SK-N-SH (cell line): ENCODE data around the gene ITGA2B. TPM values are rescaled to one million over a fixed set of nuclear protein-coding genes. Genes with fewer than 3 reads are reported as not detected.

Experiments used
- CTCF ChIA-PET: fragments of 300-600, 350-600 bp; formaldehyde crosslinking; extraction: SDS; loops from one replicate; lab custom pipeline; 2021; lab: Yijun Ruan, JAX
- POLR2A ChIA-PET: fragments of 350-600 bp; sonication (Branson Sonifier 250); formaldehyde crosslinking; extraction: SDS; loops from one replicate; lab custom pipeline; 2020; ENCODE audit warnings: antibody characterized with exemption, inconsistent platforms; lab: Yijun Ruan, JAX
- DNase-seq: peaks from one replicate; pipeline ENCODE4 v3.0.0; 2012
- H2AFZ ChIP-seq: fragments of 200-600 bp; sonication (generic); 2 replicates; pipeline ENCODE4 v1.8.1; 2016; ENCODE audit warnings: antibody characterized with exemption, mild to moderate bottlenecking, low read depth
- H3F3A ChIP-seq: fragments of 200-600 bp; sonication (generic); replicated peaks from 2 replicates; pipeline ENCODE3; 2016; ENCODE audit warnings: antibody characterized with exemption, mild to moderate bottlenecking; ENCODE audit not compliant: insufficient read depth
- H3K27ac ChIP-seq, 2 experiments: fragments of 200-500 bp in 1 of 2; fragments of 200-600 bp in 1 of 2; sonication (Bioruptor generic) in 1 of 2; sonication (generic), shearing (Covaris generic) in 1 of 2; 2 replicates each; pipeline versions ENCODE4 v1.5.1 to v1.6.1; 2014 to 2016; ENCODE audit warnings: low read depth in 2 of 2, inconsistent platforms in 1 of 2, low read length in 1 of 2, mild to moderate bottlenecking in 1 of 2, mixed read lengths in 1 of 2
- H3K27me3 ChIP-seq: fragments of 200-600 bp; sonication (generic), shearing (Covaris generic); 2 replicates; pipeline ENCODE4 v1.6.1; 2016; ENCODE audit warnings: mixed run types; ENCODE audit not compliant: insufficient read depth
- H3K36me3 ChIP-seq, 2 experiments: fragments of 200-500 bp in 1 of 2; fragments of 200-600 bp in 1 of 2; sonication (Bioruptor generic) in 1 of 2; sonication (generic) in 1 of 2; replicated peaks in 1 of 2; 2 replicates each; pipeline versions ENCODE3 to v1.5.1; 2014 to 2016; ENCODE audit warnings: low read length in 1 of 2, mild to moderate bottlenecking in 1 of 2; ENCODE audit not compliant: insufficient read depth in 2 of 2, control insufficient read depth in 1 of 2
- H3K4me1 ChIP-seq, 2 experiments: fragments of 200-500 bp in 1 of 2; fragments of 200-600 bp in 1 of 2; sonication (Bioruptor generic) in 1 of 2; sonication (generic), shearing (Covaris generic) in 1 of 2; 2 replicates each; pipeline versions ENCODE4 v1.5.1 to v1.6.1; 2014 to 2016; ENCODE audit warnings: low read depth in 1 of 2, low read length in 1 of 2, mixed run types in 1 of 2; ENCODE audit not compliant: insufficient read depth in 2 of 2, control insufficient read depth in 1 of 2
- H3K4me2 ChIP-seq: fragments of 200-600 bp; sonication (generic), shearing (Covaris generic); 2 replicates; pipeline ENCODE4 v1.6.1; 2017; ENCODE audit warnings: mixed run types
- H3K4me3 ChIP-seq, 2 experiments: fragments of 200-500 bp in 1 of 2; fragments of 200-600 bp in 1 of 2; sonication (Bioruptor generic) in 1 of 2; sonication (generic), shearing (Covaris generic) in 1 of 2; 2 replicates each; pipeline versions ENCODE4 v1.5.1 to v1.8.1; 2014 to 2016; ENCODE audit warnings: low read depth in 2 of 2, inconsistent platforms in 1 of 2, low read length in 1 of 2, mild to moderate bottlenecking in 1 of 2, mixed read lengths in 1 of 2, moderate library complexity in 1 of 2
- H3K79me2 ChIP-seq: fragments of 200-600 bp; sonication (generic); 2 replicates; pipeline ENCODE4 v1.8.1; 2017; ENCODE audit warnings: mild to moderate bottlenecking; ENCODE audit not compliant: insufficient read depth
- H3K9ac ChIP-seq: fragments of 200-600 bp; sonication (generic); 2 replicates; pipeline ENCODE4 v1.6.1; 2017; ENCODE audit warnings: mixed run types
- H3K9me2 ChIP-seq: fragments of 200-600 bp; sonication (generic); 2 replicates; pipeline ENCODE4 v1.6.1; 2017; ENCODE audit warnings: mixed run types
- H3K9me3 ChIP-seq: fragments of 200-600 bp; sonication (generic); 2 replicates; pipeline ENCODE4 v1.6.1; 2017; ENCODE audit warnings: mixed run types, mild to moderate bottlenecking, moderate library complexity
- H4K20me1 ChIP-seq: fragments of 200-600 bp; sonication (generic); 2 replicates; pipeline ENCODE4 v1.6.1; 2017; ENCODE audit warnings: mild to moderate bottlenecking, mixed run types; ENCODE audit not compliant: insufficient read depth
- CHD2 ChIP-seq: fragments of 150-350 bp; IDR thresholded peaks from 2 replicates; pipeline ENCODE4 v1.6.1; 2018; ENCODE audit warnings: low read length; ENCODE audit not compliant: partially characterized antibody
- FOXM1 ChIP-seq: IDR thresholded peaks from 2 replicates; pipeline ENCODE4 v1.4.0; 2012; ENCODE audit warnings: low read depth, mild to moderate bottlenecking
- GABPA ChIP-seq: IDR thresholded peaks from 2 replicates; pipeline ENCODE4 v1.4.0; 2012; ENCODE audit warnings: low read depth, mild to moderate bottlenecking
- GATA2 ChIP-seq: sonication (generic); formaldehyde crosslinking; IDR thresholded peaks from 2 replicates; pipeline ENCODE4 v1.5.0; 2020; ENCODE audit warnings: mild to moderate bottlenecking, missing genetic modification reagents
- JUND ChIP-seq: IDR thresholded peaks from 2 replicates; pipeline ENCODE4 v1.4.0; 2012
- MAX ChIP-seq: IDR thresholded peaks from 2 replicates; pipeline ENCODE4 v1.4.0; 2012; ENCODE audit warnings: low read depth
- MEF2A ChIP-seq: IDR thresholded peaks from 2 replicates; pipeline ENCODE4 v1.4.0; 2012; ENCODE audit warnings: low read depth, borderline replicate concordance
- MXI1 ChIP-seq: IDR thresholded peaks from 2 replicates; pipeline ENCODE4 v1.6.1; 2012; ENCODE audit warnings: mild to moderate bottlenecking, low read depth, low read length, improper control_type of control experiment
- NRF1 ChIP-seq: IDR thresholded peaks from 2 replicates; pipeline ENCODE4 v1.6.1; 2012; ENCODE audit warnings: low read depth, mild to moderate bottlenecking, low read length
- POLR2AphosphoS5 ChIP-seq: IDR thresholded peaks from 2 replicates; pipeline ENCODE4 v1.6.1; 2012; ENCODE audit warnings: low read depth, low read length
- RCOR1 ChIP-seq: fragments of 150-350 bp; IDR thresholded peaks from 2 replicates; pipeline ENCODE4 v1.6.1; 2017; ENCODE audit warnings: antibody characterized with exemption, low read length
- REST ChIP-seq: IDR thresholded peaks from 2 replicates; pipeline ENCODE4 v1.6.1; 2012; ENCODE audit warnings: mild to moderate bottlenecking, low read depth, low read length, moderate library complexity
- RFX5 ChIP-seq: IDR thresholded peaks from 2 replicates; pipeline ENCODE4 v1.6.1; 2012; ENCODE audit warnings: mild to moderate bottlenecking, improper control_type of control experiment, low read length
- SMC3 ChIP-seq: IDR thresholded peaks from 2 replicates; pipeline ENCODE4 v1.6.1; 2012; ENCODE audit warnings: low read depth, low read length, improper control_type of control experiment
- TAF1 ChIP-seq: IDR thresholded peaks from 2 replicates; pipeline ENCODE4 v1.6.1; 2012; ENCODE audit warnings: low read depth, mild to moderate bottlenecking, low read length, moderate library complexity, borderline replicate concordance
- TCF12 ChIP-seq: IDR thresholded peaks from 2 replicates; pipeline ENCODE4 v1.4.0; 2012
- TEAD4 ChIP-seq: IDR thresholded peaks from 2 replicates; pipeline ENCODE4 v1.4.0; 2012; ENCODE audit warnings: mild to moderate bottlenecking, borderline replicate concordance; ENCODE audit not compliant: insufficient read depth
- USF2 ChIP-seq: fragments of 150-350 bp; IDR thresholded peaks from 2 replicates; pipeline ENCODE4 v1.6.1; 2017; ENCODE audit warnings: antibody characterized with exemption, low read length, low read depth, borderline replicate concordance
- YY1 ChIP-seq: IDR thresholded peaks from 2 replicates; pipeline ENCODE4 v1.4.0; 2012; ENCODE audit warnings: low read depth, mild to moderate bottlenecking
- WGBS: methylation state at CpG from one replicate; pipeline ENCODE4 v1.1.6; 2017; ENCODE audit warnings: low lambda C conversion rate; 5-methylcytosine and 5-hydroxymethylcytosine counted together
- polyA plus RNA-seq, 3 experiments: library from polyadenylated mRNA; depleted of rRNA; stranded (reverse); fragments of >200 nt; gene quantifications; 2 replicates each; pipeline ENCODE4 v1.2.3, GENCODE V29; 2012
- TF ChIP-seq, protein P1 (sequence below): IDR thresholded peaks from 2 replicates; pipeline ENCODE4; 2012
- TF ChIP-seq, protein P2 (sequence below): IDR thresholded peaks from 2 replicates; pipeline ENCODE4 v1.4.0; 2012; ENCODE audit warnings: low read depth, borderline replicate concordance

Gene ITGA2B
- 1.3 and 1.9 TPM in 2 replicates for polyA plus RNA-seq (2012; rRNA removed)
- polyA plus RNA-seq (2012; cell fraction: cytosol; rRNA removed), result 0.21 and 0.35 TPM in 2 replicates
- 7.6 and 8.4 TPM in 2 replicates for polyA plus RNA-seq (2012; cell fraction: nucleus; rRNA removed)

GRCh38 chr17:44389281-44389680, at the start of gene ITGA2B:
Gene ITGA2B, minus strand, starts transcription at chr17:44389649. Its CDS starts 176 bp downstream, at chr17:44389473.
- Histone ChIP-seq H3K27ac (no peak within 1 kb of the TSS), H4K20me1 (no peaks in the 10 kb centered on the region), H3K9ac (no peak within 1 kb of the TSS), H3K4me2 (no peak within 1 kb of the TSS), H3K4me3 (no peak within 1 kb of the TSS), H3K79me2 (no peaks in the 10 kb centered on the region), H3K4me1 (peaks cover 0 to 13% of the 10 kb centered on the region in 2 experiments; a peak in 1 of 4 replicates), H3K9me3 (no peaks in the 10 kb centered on the region), H3K9me2 (no peaks in the 10 kb centered on the region), H3K27me3 (no peaks in the 10 kb centered on the region), H3K36me3 (no peaks in the 10 kb centered on the region), H3F3A (peaks cover 9% of the 10 kb centered on the region), H2AFZ (no peak within 1 kb of the TSS)
- TF ChIP-seq POLR2AphosphoS5 (no peak), RFX5 (no peak), JUND (no peak), GATA2 (no peak), TEAD4 (no peak), TCF12 (no peak), NRF1 (no peak), RCOR1 (no peak), MAX (no peak), MEF2A (no peak), SMC3 (no peak)
- TF ChIP-seq, protein P1, sequence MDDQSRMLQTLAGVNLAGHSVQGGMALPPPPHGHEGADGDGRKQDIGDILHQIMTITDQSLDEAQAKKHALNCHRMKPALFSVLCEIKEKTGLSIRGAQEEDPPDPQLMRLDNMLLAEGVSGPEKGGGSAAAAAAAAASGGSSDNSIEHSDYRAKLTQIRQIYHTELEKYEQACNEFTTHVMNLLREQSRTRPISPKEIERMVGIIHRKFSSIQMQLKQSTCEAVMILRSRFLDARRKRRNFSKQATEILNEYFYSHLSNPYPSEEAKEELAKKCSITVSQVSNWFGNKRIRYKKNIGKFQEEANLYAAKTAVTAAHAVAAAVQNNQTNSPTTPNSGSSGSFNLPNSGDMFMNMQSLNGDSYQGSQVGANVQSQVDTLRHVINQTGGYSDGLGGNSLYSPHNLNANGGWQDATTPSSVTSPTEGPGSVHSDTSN, result no peak
- WGBS, result 90% methylated on average over 1 of the region's 1 CpG
- POLR2A ChIA-PET, result no interaction called here
- CTCF ChIA-PET, result interaction anchor here (3.5 kb wide), 1 partner anchor 11 kb away, joined by 12 read pairs; no protein-coding TSS in a partner anchor
- no peak for DNase-seq

GRCh38 chr17:44439168-44439567, 49.7 kb upstream of the ITGA2B start:
- Histone ChIP-seq H3K79me2 (peaks cover 57% of the 10 kb centered on the region), H3K4me3 (no peak overlapping the region), H4K20me1 (0 out of 2 replicates have a peak, but pooled peaks cover 8% of the 10 kb centered on the region), H3K27ac (no peak overlapping the region), H3K4me2 (no peak overlapping the region), H3K9me2 (no peaks in the 10 kb centered on the region), H3K36me3 (peaks cover 10 to 23% of the 10 kb centered on the region in 2 experiments), H3K9me3 (no peaks in the 10 kb centered on the region), H3K27me3 (no peaks in the 10 kb centered on the region), H2AFZ (no peak overlapping the region), H3K9ac (no peak overlapping the region), H3K4me1 (peaks cover 0 to 3% of the 10 kb centered on the region in 2 experiments; a peak in 1 of 4 replicates), H3F3A (no peaks in the 10 kb centered on the region)
- no peak for DNase-seq
- WGBS, result 92% methylated on average over 3 of the region's 3 CpGs
- POLR2A ChIA-PET, result no interaction called here
- CTCF ChIA-PET, result interaction anchor here (0.9 to 1.4 kb wide), 2 partner anchors 9 to 339 kb away, joined by 3 read pairs; no protein-coding TSS in a partner anchor
- TF ChIP-seq, protein P1, result no peak
- TF ChIP-seq MXI1, result no peak
- TF ChIP-seq, protein P2, sequence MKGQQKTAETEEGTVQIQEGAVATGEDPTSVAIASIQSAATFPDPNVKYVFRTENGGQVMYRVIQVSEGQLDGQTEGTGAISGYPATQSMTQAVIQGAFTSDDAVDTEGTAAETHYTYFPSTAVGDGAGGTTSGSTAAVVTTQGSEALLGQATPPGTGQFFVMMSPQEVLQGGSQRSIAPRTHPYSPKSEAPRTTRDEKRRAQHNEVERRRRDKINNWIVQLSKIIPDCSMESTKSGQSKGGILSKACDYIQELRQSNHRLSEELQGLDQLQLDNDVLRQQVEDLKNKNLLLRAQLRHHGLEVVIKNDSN, result no peak
- no peak for TF ChIP-seq TAF1
- no peak for TF ChIP-seq FOXM1
- TF ChIP-seq REST, result no peak
- no peak for TF ChIP-seq RCOR1
- TF ChIP-seq CHD2, result no peak
- no peak for TF ChIP-seq GABPA
- TF ChIP-seq USF2, result no peak
- TF ChIP-seq YY1, result no peak
- TF ChIP-seq POLR2AphosphoS5, result no peak
- TF ChIP-seq MAX, result no peak
